SU-DHL-6 (cell line): ENCODE data around the gene HBQ1.
"Not testable (repeated sequence)": the region's sequence is repeated elsewhere in the genome, so short reads cannot be mapped to it uniquely, and the experiment has no call there.

Source experiments
- H2AFZ ChIP-seq: fragments of 200-600 bp; sonication (generic); 2 replicates; pipeline ENCODE4 v1.6.1; 2014; ENCODE audit warnings: low read depth, mild to moderate bottlenecking, moderate library complexity, mixed read lengths, antibody characterized with exemption, low read length; ENCODE audit not compliant: severe bottlenecking
- H3F3A ChIP-seq: fragments of 200-600 bp; shearing (Covaris generic); 2 replicates; pipeline ENCODE4 v1.6.0; 2016; ENCODE audit warnings: antibody characterized with exemption, mild to moderate bottlenecking; ENCODE audit not compliant: insufficient read depth
- H3K27ac ChIP-seq: fragments of 200-600 bp; sonication (generic); 2 replicates; pipeline ENCODE4 v1.5.1; 2016; ENCODE audit warnings: low read depth, mild to moderate bottlenecking, low read length, moderate library complexity, mixed read lengths
- H3K27me3 ChIP-seq: fragments of 200-600 bp; sonication (generic), shearing (Covaris generic); 2 replicates; pipeline ENCODE4 v1.6.0; 2014; ENCODE audit warnings: mild to moderate bottlenecking, low read length
- H3K36me3 ChIP-seq: fragments of 200-600 bp; sonication (generic); 2 replicates; pipeline ENCODE4 v1.6.1; 2014; ENCODE audit warnings: mild to moderate bottlenecking, low read length, mixed read lengths
- H3K4me2 ChIP-seq: fragments of 300-600, 200-600 bp; shearing (Covaris generic), sonication (generic); 2 replicates; pipeline ENCODE4 v1.6.0; 2014; ENCODE audit warnings: low read length, low read depth, mild to moderate bottlenecking; ENCODE audit not compliant: poor library complexity, severe bottlenecking
- H3K4me3 ChIP-seq: fragments of 200-600 bp; sonication (generic); 2 replicates; pipeline ENCODE4 v1.5.1; 2014; ENCODE audit warnings: antibody characterized with exemption, low read length, mild to moderate bottlenecking, mixed read lengths; ENCODE audit not compliant: insufficient read depth, poor library complexity, severe bottlenecking
- H3K79me2 ChIP-seq: fragments of 200-600 bp; sonication (generic); 2 replicates; pipeline ENCODE4 v1.6.1; 2014; ENCODE audit warnings: mild to moderate bottlenecking, low read length, moderate library complexity; ENCODE audit not compliant: insufficient read depth
- H3K9ac ChIP-seq: fragments of 200-600 bp; sonication (generic); 2 replicates; pipeline ENCODE4 v1.7.0; 2014; ENCODE audit warnings: mild to moderate bottlenecking, low read length
- H3K9me2 ChIP-seq: fragments of 200-600 bp; sonication (generic); replicated peaks from 2 replicates; pipeline ENCODE4 v1.6.1; 2014; ENCODE audit warnings: low read length; ENCODE audit not compliant: insufficient read depth
- H3K9me3 ChIP-seq: fragments of 200-600 bp; sonication (generic); 2 replicates; pipeline ENCODE4 v1.6.1; 2014; ENCODE audit warnings: low read length, mixed read lengths; ENCODE audit not compliant: insufficient read depth
- H4K20me1 ChIP-seq: fragments of 200-600 bp; sonication (generic); 2 replicates; pipeline ENCODE4 v1.6.1; 2014; ENCODE audit warnings: low read depth, mild to moderate bottlenecking, antibody characterized with exemption, low read length, moderate library complexity, mixed read lengths
- CTCF ChIP-seq: fragments of 200-600 bp; sonication (generic); IDR thresholded peaks from one replicate; pipeline ENCODE4 v1.5.1; 2017; ENCODE audit warnings: antibody characterized with exemption, mild to moderate bottlenecking, low read length, moderate library complexity; ENCODE audit not compliant: insufficient read depth, poor library complexity, severe bottlenecking
- EZH2phosphoT487 ChIP-seq: fragments of 200-600 bp; sonication (generic), shearing (Covaris generic); conservative IDR thresholded peaks from 2 replicates; pipeline ENCODE4 v1.6.1; 2018; ENCODE audit warnings: mild to moderate bottlenecking, antibody characterized with exemption, low read length, moderate library complexity, mixed read lengths

HBQ1 gene

GRCh38 chr16:170788-171187 lies 9.5 kb upstream of the HBQ1 start:
- no peaks in the 10 kb centered on the region for H3K9me2 ChIP-seq
- no peak overlapping the region for H3K9ac ChIP-seq
- H3F3A ChIP-seq = no peaks in the 10 kb centered on the region
- no peaks in the 10 kb centered on the region for H3K79me2 ChIP-seq
- no peak overlapping the region for H3K27ac ChIP-seq
- H3K36me3 ChIP-seq = no peaks in the 10 kb centered on the region
- no peaks in the 10 kb centered on the region for H4K20me1 ChIP-seq
- H2AFZ ChIP-seq = no peak overlapping the region
- no peak overlapping the region for H3K4me2 ChIP-seq
- H3K27me3 ChIP-seq = no peaks in the 10 kb centered on the region
- no peaks in the 10 kb centered on the region for H3K9me3 ChIP-seq
- no peak for TF ChIP-seq CTCF
- no peak for TF ChIP-seq EZH2phosphoT487
- H3K4me3 ChIP-seq = no peak overlapping the region

GRCh38 chr16:172374-172941 lies 7.8 kb upstream of the HBQ1 start, which contains the start of gene HBA2:
Gene HBA2, plus strand, starts transcription at chr16:172876. Its CDS starts 37 bp downstream, at chr16:172913.
- not testable (repeated sequence) for H3K4me3 ChIP-seq, H3K9me2 ChIP-seq, H3F3A ChIP-seq, H3K79me2 ChIP-seq, H3K9ac ChIP-seq, H4K20me1 ChIP-seq, H2AFZ ChIP-seq, H3K27me3 ChIP-seq, H3K9me3 ChIP-seq, H3K36me3 ChIP-seq, H3K27ac ChIP-seq, H3K4me2 ChIP-seq

- H3F3A ChIP-seq, H3K27ac ChIP-seq, H3K9me2 ChIP-seq, H2AFZ ChIP-seq, H3K4me3 ChIP-seq, H4K20me1 ChIP-seq, H3K27me3 ChIP-seq, H3K9ac ChIP-seq, H3K9me3 ChIP-seq, H3K36me3 ChIP-seq, H3K79me2 ChIP-seq, H3K4me2 ChIP-seq: not testable (repeated sequence)
These were observed 6.9 kb upstream of the HBQ1 start for GRCh38 chr16:173211-173854.

GRCh38 chr16:173928-174769 lies 6.1 kb upstream of the HBQ1 start:
- H3F3A ChIP-seq, H3K79me2 ChIP-seq, H4K20me1 ChIP-seq, H3K27ac ChIP-seq, H3K36me3 ChIP-seq, H2AFZ ChIP-seq, H3K9me3 ChIP-seq, H3K9ac ChIP-seq, H3K4me2 ChIP-seq, H3K27me3 ChIP-seq, H3K4me3 ChIP-seq, H3K9me2 ChIP-seq: not testable (repeated sequence)
